ENCODE data around the gene SIVA1.

DNA sequence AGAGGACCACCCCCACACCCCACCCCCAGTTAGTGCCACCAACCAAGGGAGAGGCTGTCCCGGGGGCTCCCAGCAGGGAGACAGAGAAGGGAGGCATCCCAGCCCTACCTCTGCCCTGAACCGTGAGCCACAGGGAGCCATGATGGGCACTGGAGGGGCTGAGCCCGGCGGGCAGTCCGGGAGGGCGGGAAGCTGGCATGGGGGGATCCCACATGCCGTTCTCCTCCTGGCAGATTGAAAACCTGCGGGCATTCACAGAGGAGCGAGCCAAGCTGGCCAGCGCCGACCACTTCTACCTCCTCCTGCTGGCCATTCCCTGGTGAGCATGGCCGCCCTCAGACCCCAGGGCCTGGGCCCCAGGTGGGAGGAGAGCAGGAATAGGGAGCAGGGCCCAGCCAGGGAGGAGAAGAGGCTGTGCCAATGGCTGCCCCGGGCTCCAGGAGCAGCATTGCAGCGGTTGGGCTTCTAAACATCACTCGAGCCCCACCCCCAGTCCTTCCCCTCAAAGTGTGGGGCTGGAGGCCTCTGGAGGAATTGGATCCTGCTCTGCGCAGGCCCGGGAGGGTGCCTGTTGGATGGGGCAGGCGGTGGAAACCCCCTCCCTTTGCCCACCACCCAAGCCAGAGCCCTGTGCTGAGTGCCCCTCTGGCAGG, 43.4 kb upstream of the SIVA1 start:
- TF ChIP-seq, protein P1, sequence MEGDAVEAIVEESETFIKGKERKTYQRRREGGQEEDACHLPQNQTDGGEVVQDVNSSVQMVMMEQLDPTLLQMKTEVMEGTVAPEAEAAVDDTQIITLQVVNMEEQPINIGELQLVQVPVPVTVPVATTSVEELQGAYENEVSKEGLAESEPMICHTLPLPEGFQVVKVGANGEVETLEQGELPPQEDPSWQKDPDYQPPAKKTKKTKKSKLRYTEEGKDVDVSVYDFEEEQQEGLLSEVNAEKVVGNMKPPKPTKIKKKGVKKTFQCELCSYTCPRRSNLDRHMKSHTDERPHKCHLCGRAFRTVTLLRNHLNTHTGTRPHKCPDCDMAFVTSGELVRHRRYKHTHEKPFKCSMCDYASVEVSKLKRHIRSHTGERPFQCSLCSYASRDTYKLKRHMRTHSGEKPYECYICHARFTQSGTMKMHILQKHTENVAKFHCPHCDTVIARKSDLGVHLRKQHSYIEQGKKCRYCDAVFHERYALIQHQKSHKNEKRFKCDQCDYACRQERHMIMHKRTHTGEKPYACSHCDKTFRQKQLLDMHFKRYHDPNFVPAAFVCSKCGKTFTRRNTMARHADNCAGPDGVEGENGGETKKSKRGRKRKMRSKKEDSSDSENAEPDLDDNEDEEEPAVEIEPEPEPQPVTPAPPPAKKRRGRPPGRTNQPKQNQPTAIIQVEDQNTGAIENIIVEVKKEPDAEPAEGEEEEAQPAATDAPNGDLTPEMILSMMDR (conservative IDR thresholded peaks at IDR 0.05; ENCODE audit: low read depth, low read length): no peak
- TF ChIP-seq RFX5 (IDR thresholded peaks at IDR 0.05; ENCODE audit: low read depth, low read length) (no peak), POLR2A (IDR thresholded peaks at IDR 0.05; ENCODE audit: low read depth, low read length) (no peak), RAD21 (IDR thresholded peaks at IDR 0.05; ENCODE audit: low read length) (no peak)
- TF ChIP-seq, protein P2, sequence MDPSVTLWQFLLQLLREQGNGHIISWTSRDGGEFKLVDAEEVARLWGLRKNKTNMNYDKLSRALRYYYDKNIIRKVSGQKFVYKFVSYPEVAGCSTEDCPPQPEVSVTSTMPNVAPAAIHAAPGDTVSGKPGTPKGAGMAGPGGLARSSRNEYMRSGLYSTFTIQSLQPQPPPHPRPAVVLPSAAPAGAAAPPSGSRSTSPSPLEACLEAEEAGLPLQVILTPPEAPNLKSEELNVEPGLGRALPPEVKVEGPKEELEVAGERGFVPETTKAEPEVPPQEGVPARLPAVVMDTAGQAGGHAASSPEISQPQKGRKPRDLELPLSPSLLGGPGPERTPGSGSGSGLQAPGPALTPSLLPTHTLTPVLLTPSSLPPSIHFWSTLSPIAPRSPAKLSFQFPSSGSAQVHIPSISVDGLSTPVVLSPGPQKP (IDR thresholded peaks at IDR 0.05; ENCODE audit: borderline replicate concordance, low read depth, low read length): no peak
- TF ChIP-seq, protein P3, sequence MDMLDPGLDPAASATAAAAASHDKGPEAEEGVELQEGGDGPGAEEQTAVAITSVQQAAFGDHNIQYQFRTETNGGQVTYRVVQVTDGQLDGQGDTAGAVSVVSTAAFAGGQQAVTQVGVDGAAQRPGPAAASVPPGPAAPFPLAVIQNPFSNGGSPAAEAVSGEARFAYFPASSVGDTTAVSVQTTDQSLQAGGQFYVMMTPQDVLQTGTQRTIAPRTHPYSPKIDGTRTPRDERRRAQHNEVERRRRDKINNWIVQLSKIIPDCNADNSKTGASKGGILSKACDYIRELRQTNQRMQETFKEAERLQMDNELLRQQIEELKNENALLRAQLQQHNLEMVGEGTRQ (IDR thresholded peaks at IDR 0.05; ENCODE audit: low read depth, low read length): no peak
